ENCODE data around the gene PARVB. TPM values are rescaled to one million over a fixed set of nuclear protein-coding genes. Genes with fewer than 3 reads are reported as not detected.
A peak's percentile ranks its signal among the peaks of the same experiment; 100 is the strongest.

The PARVB gene
- total and polyA plus RNA-seq, 2 of the 8 experiments (the other 6 are each of a cell fraction or from before 2014, with no cell fraction given), result 14.5 to 18.6 TPM

DNA sequence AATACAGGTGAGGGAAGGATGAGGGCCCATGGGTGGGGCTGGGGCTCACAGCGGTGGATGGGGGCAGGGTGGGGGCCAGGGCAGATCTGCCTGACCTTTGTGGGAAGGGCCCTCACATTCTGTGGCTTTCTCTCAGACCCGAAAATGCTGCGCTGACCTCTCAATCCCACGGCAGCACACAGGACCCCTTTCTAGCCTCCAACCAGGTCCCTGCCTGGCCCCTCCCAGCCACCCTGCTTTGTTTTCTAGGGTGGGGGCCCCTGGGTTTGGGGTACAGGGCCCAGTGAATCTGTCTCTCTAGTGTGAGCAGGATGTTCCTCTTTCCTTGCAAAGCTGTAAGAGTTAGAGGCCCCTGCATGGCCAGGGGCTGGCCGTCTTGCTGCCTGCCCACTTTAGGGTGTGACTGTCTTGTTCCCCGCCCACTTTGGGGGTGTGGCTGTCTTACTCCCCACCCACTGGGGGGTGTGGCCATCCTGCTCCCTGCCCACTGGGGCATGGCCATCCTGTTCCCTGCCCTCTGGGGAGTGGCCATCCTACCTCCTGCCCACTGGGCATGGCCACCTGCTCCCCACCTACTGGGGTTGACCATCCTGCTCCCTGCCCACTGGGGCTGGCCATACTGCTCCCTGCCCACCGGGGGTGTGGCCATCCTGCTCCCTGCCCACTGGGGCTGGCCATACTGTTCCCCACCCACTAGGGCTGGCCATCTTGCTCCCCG is 168.2 kb downstream of the PARVB start:
- 85% methylated on average over 7 of the region's 8 CpGs; no CpG with 5 or more reads in 1 of the 2 experiments for WGBS, 2 experiments (ENCODE audit: extremely low coverage in 1 of 2, insufficient coverage in 1 of 2, insufficient read length in 1 of 2, insufficient replicate concordance in 2 of 2, low coverage in 1 of 2, low lambda C conversion rate in 2 of 2, missing lambda C conversion rate in 1 of 2)
- Histone ChIP-seq H3K4ac (replicated peaks; ENCODE audit: insufficient read length, low read depth, low read length) (no peak overlapping the region), H2BK120ac (replicated peaks; ENCODE audit: low read depth, low read length) (no peak overlapping the region), H3K36me3 (ENCODE audit: control insufficient read depth in 2 of 4, insufficient read depth in 4 of 4, low read length in 3 of 4) (no peaks in the 10 kb centered on the region), H2AK5ac (ENCODE audit: low read depth, low read length) (no peak overlapping the region), H4K5ac (ENCODE audit: insufficient read length, low read depth, low read length) (no peak overlapping the region), H3K56ac (replicated peaks; ENCODE audit: insufficient read length, low read depth, low read length) (no peak overlapping the region), H3K4me3 (ENCODE audit: extremely low read depth in 1 of 4, insufficient read depth in 2 of 4, low read depth in 3 of 4, low read length in 4 of 4) (no peak overlapping the region), H3K18ac (ENCODE audit: extremely low read depth, low read length) (no peak overlapping the region), H3K4me2 (ENCODE audit: insufficient read depth in 1 of 2, low read depth in 2 of 2, low read length in 2 of 2) (no peak overlapping the region), H4K91ac (replicated peaks; ENCODE audit: insufficient read length, low read length) (peak overlapping the region; percentile 35), H4K8ac (ENCODE audit: extremely low read depth, insufficient read depth, low read length) (no peak overlapping the region; the same call in 1 of the 2 replicates), H4K20me1 (replicated peaks in 1 of 2; ENCODE audit: control insufficient read depth in 1 of 2, insufficient read depth in 2 of 2, low read length in 2 of 2) (peaks cover 0 to 5% of the 10 kb centered on the region in 2 experiments), H2BK5ac (ENCODE audit: low read depth, low read length) (peak overlapping the region; percentile 63; the same call in 1 of the 2 replicates), H3K27me3 (replicated peaks in 1 of 4; ENCODE audit: control insufficient read depth in 3 of 4, extremely low read depth in 1 of 4, insufficient read depth in 3 of 4, low read length in 3 of 4) (no peaks in the 10 kb centered on the region), H2BK15ac (ENCODE audit: low read length) (no peak overlapping the region), H3K79me2 (ENCODE audit: control insufficient read depth in 1 of 2, insufficient read depth in 2 of 2, low read length in 2 of 2) (no peaks in the 10 kb centered on the region), H3K27ac (ENCODE audit: low read depth, low read length) (no peak overlapping the region), H2BK20ac (ENCODE audit: low read length) (no peak overlapping the region), H3K4me1 (replicated peaks in 1 of 4; ENCODE audit: control insufficient read depth in 3 of 4, insufficient read depth in 4 of 4, low read length in 3 of 4) (peaks cover 0 to 7% (median 0%) of the 10 kb centered on the region in 4 experiments; a peak in 4 of 7 replicates), H3K9ac (replicated peaks in 1 of 4; ENCODE audit: extremely low read depth in 1 of 4, low read depth in 3 of 4, low read length in 3 of 4) (no peak overlapping the region), H2AFZ (ENCODE audit: low read length) (no peak overlapping the region), H3K23me2 (ENCODE audit: low read depth, low read length) (peaks cover 8% of the 10 kb centered on the region; the same call in 1 of the 2 replicates), H3K9me3 (ENCODE audit: insufficient read depth in 2 of 2, low read depth in 1 of 2, low read length in 1 of 2) (no peaks in the 10 kb centered on the region), H3K79me1 (ENCODE audit: low read depth, low read length) (no peaks in the 10 kb centered on the region), H2BK12ac (ENCODE audit: low read depth, low read length) (no peak overlapping the region), H3K14ac (ENCODE audit: insufficient read length) (no peak overlapping the region), H3K23ac (ENCODE audit: insufficient read length) (no peak overlapping the region)
- DNase-seq (ENCODE audit: low read depth in 1 of 2, low spot score in 2 of 2) (peak; percentile 15 to 91), FAIRE-seq (peak; percentile 52)
- TF ChIP-seq BACH1 (IDR thresholded peaks at IDR 0.05; ENCODE audit: low read length), result no peak
- no peak for TF ChIP-seq NRF1 (IDR thresholded peaks at IDR 0.05; ENCODE audit: low read depth, low read length)
- POLR2A ChIA-PET (ENCODE audit: partially characterized antibody), result interaction anchor here (0.7 to 1.0 kb wide), 2 partner anchors 11 to 88 kb away, joined by 3 read pairs; no protein-coding TSS in a partner anchor
- CTCF ChIA-PET (ENCODE audit: partially characterized antibody), result interaction anchor here (0.7 kb wide), 1 partner anchor 16 kb away, joined by 3 read pairs; no protein-coding TSS in a partner anchor
